Parathyroid adenoma (tissue), 2 donors: Measurements from ENCODE around the gene PCDH10.

ENCODE experiments used
- H2AFZ ChIP-seq: fragments of 300-600 bp; sonication (generic); one replicate; pipeline ENCODE4 v1.7.0; 2017; ENCODE audit warnings: antibody characterized with exemption, mild to moderate bottlenecking
- H3K27ac ChIP-seq: fragments of 300-600 bp; sonication (generic); one replicate; pipeline ENCODE4 v1.7.0; 2017
- H3K27me3 ChIP-seq: fragments of 300-600 bp; sonication (generic); one replicate; pipeline ENCODE4 v1.7.0; 2017; ENCODE audit warnings: low read length; ENCODE audit not compliant: control insufficient read depth, insufficient read depth
- H3K36me3 ChIP-seq: fragments of 300-600 bp; sonication (generic); one replicate; pipeline ENCODE4 v1.7.0; 2017; ENCODE audit warnings: low read length; ENCODE audit not compliant: control insufficient read depth, insufficient read depth
- H3K4me1 ChIP-seq: fragments of 300-600 bp; sonication (generic); one replicate; pipeline ENCODE4 v1.7.0; 2017; ENCODE audit warnings: control low read depth
- H3K4me2 ChIP-seq: fragments of 300-600 bp; sonication (generic); one replicate; pipeline ENCODE4 v1.7.0; 2017; ENCODE audit warnings: low read length
- H3K4me3 ChIP-seq: fragments of 300-600 bp; sonication (generic); one replicate; pipeline ENCODE4 v1.7.0; 2017; ENCODE audit warnings: low read depth, low read length
- H3K79me2 ChIP-seq: fragments of 300-600 bp; sonication (generic); one replicate; pipeline ENCODE4 v1.7.0; 2017; ENCODE audit warnings: control low read depth
- H3K9ac ChIP-seq: fragments of 300-600 bp; sonication (generic); one replicate; pipeline ENCODE4 v1.7.0; 2017; ENCODE audit warnings: mild to moderate bottlenecking
- H3K9me3 ChIP-seq: fragments of 300-600 bp; sonication (generic); one replicate; pipeline ENCODE4 v1.7.0; 2017; ENCODE audit warnings: low read length; ENCODE audit not compliant: control insufficient read depth
- CTCF ChIP-seq: fragments of 300-600 bp; sonication (generic); IDR thresholded peaks from one replicate; pipeline ENCODE4 v1.7.0; 2017; ENCODE audit warnings: antibody characterized with exemption, mild to moderate bottlenecking
- donor health status: primary hyperparathyroidism.

Gene PCDH10

DNA sequence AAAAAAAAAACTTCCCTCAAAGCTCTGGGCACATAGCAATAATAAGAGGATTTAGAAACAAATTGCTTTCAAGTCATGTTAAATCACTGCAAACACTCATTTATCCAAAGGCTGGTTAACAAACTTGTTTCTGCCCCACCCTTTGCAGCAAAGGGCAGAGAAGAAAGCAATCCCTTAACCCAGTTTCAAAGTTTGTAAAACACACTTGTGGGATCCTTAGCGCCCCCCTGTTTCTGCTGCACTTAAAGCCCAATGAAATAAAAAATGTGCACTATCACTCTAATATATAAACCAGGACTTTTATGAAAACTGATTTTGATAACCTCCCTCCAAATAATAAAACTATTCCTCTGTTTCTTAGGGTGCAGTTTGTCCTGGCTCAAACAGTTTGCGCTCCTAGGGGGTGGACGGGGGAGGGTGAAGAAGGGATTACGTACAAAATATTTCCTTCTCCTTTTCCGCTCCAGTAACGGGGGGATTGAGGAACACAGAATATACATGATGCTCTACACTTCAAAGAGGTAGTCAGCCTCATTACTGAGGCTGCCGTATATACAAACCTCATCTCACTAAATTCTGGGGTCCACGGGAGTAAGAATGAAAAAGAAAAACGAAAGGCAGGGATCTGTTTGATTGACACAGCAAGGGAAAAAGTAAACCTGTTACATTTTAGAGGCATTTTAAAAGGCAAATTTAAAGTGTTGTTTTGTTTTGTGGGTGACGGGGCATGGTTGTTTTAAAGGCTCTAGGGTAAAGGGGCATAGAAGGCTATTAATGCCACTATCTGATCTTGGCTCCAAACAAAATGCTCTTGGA is 3.1 kb upstream of the PCDH10 start:
- Histone ChIP-seq H3K4me2 (peak overlapping the region; percentile 66), H3K27ac (no peak overlapping the region), H2AFZ (no peak overlapping the region), H3K9ac (no peak overlapping the region), H3K79me2 (no peaks in the 10 kb centered on the region), H3K9me3 (no peaks in the 10 kb centered on the region), H3K4me1 (no peaks in the 10 kb centered on the region), H3K36me3 (no peaks in the 10 kb centered on the region), H3K4me3 (no peak overlapping the region), H3K27me3 (peaks cover 9% of the 10 kb centered on the region)
- no peak for TF ChIP-seq CTCF

GRCh38 chr4:133146574-133147241 is 2.4 kb upstream of the PCDH10 start:
- Histone ChIP-seq H3K27ac (no peak overlapping the region), H3K4me1 (no peaks in the 10 kb centered on the region), H3K27me3 (peaks cover 14% of the 10 kb centered on the region), H2AFZ (no peak overlapping the region), H3K4me2 (peak overlapping the region; percentile 66), H3K9ac (no peak overlapping the region), H3K4me3 (peak overlapping the region; percentile 62), H3K36me3 (no peaks in the 10 kb centered on the region), H3K79me2 (no peaks in the 10 kb centered on the region), H3K9me3 (no peaks in the 10 kb centered on the region)
- peak; percentile 62 for TF ChIP-seq CTCF

GRCh38 chr4:133147286-133147821 is 1.7 kb upstream of the PCDH10 start:
- H3K4me1 ChIP-seq: no peaks in the 10 kb centered on the region
- H3K36me3 ChIP-seq: no peaks in the 10 kb centered on the region
- H2AFZ ChIP-seq: peak overlapping the region; percentile 70
- H3K4me3 ChIP-seq: peak overlapping the region; percentile 62
- H3K79me2 ChIP-seq: no peaks in the 10 kb centered on the region
- H3K9me3 ChIP-seq: no peaks in the 10 kb centered on the region
- no peak overlapping the region for H3K27ac ChIP-seq
- peak overlapping the region; percentile 66 for H3K4me2 ChIP-seq
- no peak overlapping the region for H3K9ac ChIP-seq
- H3K27me3 ChIP-seq: peaks cover 14% of the 10 kb centered on the region
- TF ChIP-seq CTCF: no peak

DNA sequence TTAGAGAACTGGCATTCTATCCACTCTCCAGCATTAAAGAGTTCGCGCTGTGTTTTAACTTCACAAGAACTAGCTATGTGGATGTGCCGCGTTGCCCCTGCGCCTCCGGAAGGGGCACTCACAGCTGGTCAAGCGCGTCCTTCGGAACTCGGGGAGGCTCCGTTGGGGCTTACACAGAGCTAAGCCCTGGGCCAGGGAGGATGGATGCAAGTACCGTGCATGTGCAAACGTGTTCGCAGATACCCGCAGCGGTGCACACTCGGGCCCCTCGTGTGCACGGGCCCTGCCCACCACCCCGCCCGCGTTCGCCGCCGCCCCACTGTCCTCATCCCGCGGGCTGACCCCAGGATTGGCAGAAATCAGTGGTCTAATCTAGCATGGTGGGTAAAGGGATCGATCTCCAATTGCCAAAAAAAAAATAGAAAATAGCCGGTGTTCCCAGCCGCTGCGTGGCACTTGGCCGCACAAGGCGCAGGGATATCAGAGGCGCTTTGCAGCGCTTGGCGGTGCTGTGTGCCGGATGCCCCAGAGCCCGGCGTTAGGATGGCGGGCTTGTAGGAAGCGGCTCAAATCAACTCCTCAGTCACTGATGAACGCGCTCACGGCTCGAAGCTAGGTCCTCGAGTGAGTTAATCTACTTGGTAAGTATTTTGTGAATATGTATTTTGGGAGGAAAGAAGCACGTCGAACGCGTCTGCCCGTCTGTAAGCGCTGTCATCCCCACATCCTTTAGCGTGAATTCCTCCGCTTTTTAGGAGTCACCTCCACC is 989 bp upstream of the PCDH10 start:
- TF ChIP-seq CTCF: no peak
- Histone ChIP-seq H3K9ac (no peak overlapping the region), H3K27ac (no peak overlapping the region), H3K4me2 (peak overlapping the region; percentile 69), H3K4me1 (no peaks in the 10 kb centered on the region), H2AFZ (peak overlapping the region; percentile 70), H3K79me2 (no peaks in the 10 kb centered on the region), H3K9me3 (no peaks in the 10 kb centered on the region), H3K4me3 (peak overlapping the region; percentile 62), H3K27me3 (peaks cover 14% of the 10 kb centered on the region), H3K36me3 (no peaks in the 10 kb centered on the region)
